Stimulated activated CD4-positive, alpha-beta T cell treated with anti-CD3 and anti-CD28 coated beads, Interleukin-12 subunit alpha, Interleukin-12 subunit beta, amount 100 ng/mL, for 48 hours (primary cell): ENCODE data around the gene ADRB2.
"Not testable (repeated sequence)": the region's sequence is repeated elsewhere in the genome, so short reads cannot be mapped to it uniquely, and the experiment has no call there.

Experiments
- DNase-seq, 3 donors: peaks; one replicate each; pipeline ENCODE4 v3.0.0-alpha.2; 2020; ENCODE audit warnings: low read depth in 2 of 3, low spot score in 1 of 3

ADRB2 gene

GRCh38 chr5:148855249-148856008 lies 29.0 kb downstream of the ADRB2 start:
- DNase-seq, result no peak

- DNase-seq, result no peak
Measured at GRCh38 chr5:148856009-148856367, 29.6 kb downstream of the ADRB2 start.

- no peak for DNase-seq
Measured at GRCh38 chr5:148856424-148856823, 30.0 kb downstream of the ADRB2 start.

GRCh38 chr5:148857474-148857873 lies 31.1 kb downstream of the ADRB2 start:
- no peak for DNase-seq

- no peak for DNase-seq
Measured at GRCh38 chr5:148858106-148858505, 31.7 kb downstream of the ADRB2 start.

- DNase-seq, result no peak
Measured at GRCh38 chr5:148858547-148858946, 32.1 kb downstream of the ADRB2 start.

- no peak for DNase-seq
Measured at GRCh38 chr5:148859703-148860102, 33.3 kb downstream of the ADRB2 start.

GRCh38 chr5:148860599-148860998 lies 34.2 kb downstream of the ADRB2 start:
- DNase-seq, result no peak

GRCh38 chr5:148861088-148861487 lies 34.7 kb downstream of the ADRB2 start:
- no peak for DNase-seq

GRCh38 chr5:148861696-148862095 lies 35.3 kb downstream of the ADRB2 start:
- no peak for DNase-seq

- no peak for DNase-seq
Measured at GRCh38 chr5:148864113-148864841, 37.9 kb downstream of the ADRB2 start.

- DNase-seq, result no peak
Measured at GRCh38 chr5:148866024-148866423, 39.6 kb downstream of the ADRB2 start.

- no peak for DNase-seq
Measured at GRCh38 chr5:148873120-148873519, 46.7 kb downstream of the ADRB2 start.

- DNase-seq, result no peak
Measured at GRCh38 chr5:148873690-148874485, 47.5 kb downstream of the ADRB2 start.

GRCh38 chr5:148875205-148875875 lies 48.9 kb downstream of the ADRB2 start:
- no peak for DNase-seq

GRCh38 chr5:148877436-148877835 lies 51.0 kb downstream of the ADRB2 start:
- DNase-seq, result not testable (repeated sequence)
